Activated T-cell treated with anti-CD3 and anti-CD28 coated beads for 1 hour (primary cell): ENCODE measurements around the gene NLRX1.
A peak's percentile ranks its signal among the peaks of the same experiment; 100 is the strongest.
"Not testable (repeated sequence)": the region's sequence is repeated elsewhere in the genome, so short reads cannot be mapped to it uniquely, and the experiment has no call there.

ENCODE experiments used
- DNase-seq: peaks from one replicate; pipeline ENCODE4 v3.0.0-alpha.2; 2020; ENCODE audit warnings: low read depth

The NLRX1 gene

DNA sequence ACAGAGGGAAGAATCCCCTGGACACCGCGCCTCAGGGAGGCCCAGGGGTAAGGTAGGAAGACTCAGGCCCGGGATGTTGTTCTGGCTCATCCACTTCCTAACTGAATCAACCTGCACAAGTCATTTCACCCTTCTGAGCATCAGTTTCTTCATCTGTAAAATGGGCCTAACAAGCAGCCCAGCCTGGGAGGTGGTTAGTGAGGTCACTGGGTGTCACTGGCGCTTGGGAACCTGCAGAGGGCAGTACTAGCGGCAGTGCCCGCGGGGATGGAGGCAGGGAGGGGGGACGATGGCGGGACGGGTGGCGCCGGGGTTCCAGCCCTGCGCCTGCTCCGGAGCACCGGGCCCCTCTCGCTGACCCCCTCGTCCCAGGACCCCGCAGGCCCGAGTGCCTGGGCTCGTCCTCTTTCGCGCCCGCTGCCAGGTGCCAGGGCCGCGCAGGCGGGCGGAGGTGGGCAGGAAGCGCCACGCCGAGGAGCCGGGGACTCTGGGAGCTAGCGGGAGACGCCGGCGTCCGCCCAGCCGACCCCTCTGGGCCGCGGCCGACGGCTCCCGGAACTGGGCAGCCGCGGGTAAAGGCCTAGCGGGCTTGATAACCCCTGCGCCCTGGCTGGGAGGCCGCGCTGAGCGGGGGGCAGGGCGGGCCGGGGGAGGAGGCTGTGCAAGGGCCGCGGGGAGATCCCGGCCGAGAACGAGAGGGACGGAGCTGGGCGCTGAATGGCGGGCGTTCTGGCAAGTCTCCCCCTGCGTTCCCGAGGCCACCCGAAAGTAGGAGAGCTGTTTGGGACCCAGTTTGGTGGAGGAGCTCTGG, at the start of gene NLRX1:
Gene NLRX1, plus strand, starts transcription at position 255 of the 811 bp plus-strand sequence. CDS start 2,679 bp downstream, outside the sequence.
- DNase-seq = peak; percentile 75

DNA sequence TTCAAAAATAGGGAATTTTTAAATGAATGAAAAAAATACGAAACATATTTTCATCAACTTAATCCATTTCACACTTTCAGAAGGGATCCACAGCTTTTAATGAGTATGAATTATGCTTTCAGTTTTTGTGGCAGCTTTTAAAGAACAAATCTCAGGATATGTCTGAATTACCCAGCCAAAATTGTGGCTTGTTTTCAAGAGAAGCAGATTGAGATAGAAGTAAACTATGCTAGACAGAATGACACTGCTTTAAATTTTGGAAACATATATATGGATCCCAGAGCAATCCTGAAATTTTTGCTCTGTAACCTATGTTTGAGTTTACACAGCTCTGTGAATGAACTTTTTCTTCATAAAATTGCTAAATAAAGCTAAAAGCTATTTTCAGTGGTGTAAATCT, 49.6 kb upstream of the NLRX1 start:
- no peak for DNase-seq

DNA sequence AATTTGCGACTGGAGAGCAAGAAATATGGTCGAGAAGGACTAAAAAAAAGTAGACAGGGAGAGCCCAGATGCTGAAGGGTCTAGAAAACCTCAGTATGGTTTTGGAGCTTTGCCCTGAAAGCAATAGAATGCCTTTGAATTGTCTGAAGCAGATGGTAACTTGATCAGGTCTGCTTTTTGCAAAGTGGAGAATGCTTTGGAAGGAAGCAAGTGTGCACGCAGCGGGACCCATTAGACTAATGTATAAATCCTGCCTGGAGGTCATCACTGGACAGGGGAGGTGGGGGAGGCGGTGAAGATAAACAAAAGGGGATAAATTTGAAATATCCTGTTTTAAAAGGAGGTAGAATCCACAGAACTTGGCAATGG, 47.9 kb upstream of the NLRX1 start:
- no peak for DNase-seq

GRCh38 chr11:119121008-119121810, 47.3 kb upstream of the NLRX1 start, which contains the start of gene HINFP:
Gene HINFP (plus strand): TSS chr11:119121580. CDS start chr11:119126945, 5,365 bp downstream.
- DNase-seq = peak; percentile 99

GRCh38 chr11:119121811-119122124, 46.8 kb upstream of the NLRX1 start:
- DNase-seq = no peak

DNA sequence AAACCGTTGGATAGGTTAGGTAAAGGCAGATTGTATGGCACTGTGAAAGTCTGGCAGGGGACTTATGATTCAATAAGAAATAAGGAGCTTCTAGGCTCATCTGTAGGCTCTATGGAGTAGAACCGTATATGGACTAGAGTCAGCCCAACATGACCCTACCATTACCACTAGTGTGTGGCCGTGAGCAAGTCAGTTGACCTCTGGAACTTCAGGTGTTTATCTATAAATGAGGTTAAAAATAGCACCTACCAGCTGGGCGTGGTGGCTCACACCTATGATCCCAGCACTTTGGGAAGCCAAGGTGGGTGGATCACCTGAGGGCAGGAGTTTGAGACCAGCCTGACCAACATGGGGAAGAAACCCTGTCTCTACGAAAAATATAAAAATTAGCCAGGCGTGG, 42.7 kb upstream of the NLRX1 start:
- no peak for DNase-seq

DNA sequence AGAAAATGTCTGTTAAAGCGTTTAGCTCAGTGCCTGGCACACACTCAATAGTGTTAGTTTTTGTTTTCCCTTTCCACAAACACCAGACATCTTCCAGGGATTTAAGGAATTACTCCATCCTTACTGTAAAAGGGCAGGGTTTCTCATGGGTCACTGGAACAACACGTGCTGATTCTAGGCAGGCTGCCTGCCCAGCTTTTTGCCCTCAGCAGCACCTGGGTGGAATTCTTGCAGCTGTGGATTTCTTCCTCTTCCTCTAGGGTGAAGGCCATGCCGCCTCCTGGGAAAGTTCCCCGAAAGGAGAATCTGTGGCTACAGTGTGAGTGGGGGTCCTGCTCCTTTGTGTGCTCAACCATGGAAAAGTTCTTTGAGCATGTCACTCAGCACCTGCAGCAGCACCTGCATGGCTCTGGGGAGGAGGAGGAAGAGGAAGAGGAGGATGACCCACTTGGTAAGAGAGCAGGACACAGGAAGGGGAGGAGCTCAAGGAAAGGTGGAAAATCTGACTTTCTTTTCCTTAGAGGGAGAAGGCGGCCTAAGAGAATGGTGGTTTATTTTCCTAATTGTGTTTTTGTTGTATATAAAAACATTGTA, 41.8 kb upstream of the NLRX1 start:
- DNase-seq = no peak

DNA sequence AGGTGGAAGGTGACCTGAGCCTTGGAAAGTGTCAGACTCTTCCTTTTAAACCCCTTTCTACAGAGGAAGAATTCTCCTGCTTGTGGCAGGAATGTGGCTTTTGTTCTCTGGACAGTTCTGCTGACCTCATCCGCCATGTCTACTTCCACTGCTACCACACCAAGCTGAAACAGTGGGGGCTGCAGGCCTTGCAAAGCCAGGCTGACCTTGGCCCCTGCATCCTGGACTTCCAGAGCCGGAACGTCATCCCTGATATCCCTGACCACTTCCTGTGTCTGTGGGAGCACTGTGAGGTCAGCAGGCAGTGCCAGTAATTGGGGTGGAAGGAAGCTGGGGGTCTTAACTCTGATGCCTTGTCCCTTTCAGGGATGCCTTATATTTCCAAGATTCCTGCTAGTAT, 37.9 kb upstream of the NLRX1 start:
- no peak for DNase-seq

DNA sequence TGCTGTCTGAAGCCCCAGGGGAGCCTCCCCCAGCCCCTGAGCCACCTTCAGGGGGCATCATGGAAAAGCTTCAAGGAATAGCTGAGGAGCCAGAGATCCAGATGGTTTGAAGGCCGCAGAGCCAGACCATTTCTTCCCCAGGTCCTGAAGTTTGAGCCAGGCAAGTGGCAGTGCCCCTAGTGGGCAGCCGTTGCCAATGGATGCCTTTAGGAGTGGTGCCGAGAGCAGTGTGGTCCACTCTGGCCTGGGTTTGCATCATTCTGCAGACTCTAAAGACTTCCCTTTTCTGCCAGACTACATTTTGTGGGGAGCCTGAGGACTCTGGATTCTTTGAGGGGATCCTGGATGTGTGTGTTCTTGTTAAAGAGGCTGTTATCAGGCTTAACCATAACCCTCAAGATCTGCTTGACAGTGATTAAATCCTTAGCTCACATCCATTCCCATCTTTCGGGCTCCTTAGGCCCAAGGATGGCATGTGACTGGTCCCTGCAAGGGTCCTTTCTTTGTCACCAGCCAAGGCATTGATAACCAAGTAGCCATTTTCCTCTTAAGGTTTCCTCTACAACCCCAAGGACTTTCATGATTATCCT, 34.0 kb upstream of the NLRX1 start:
- DNase-seq = no peak

DNA sequence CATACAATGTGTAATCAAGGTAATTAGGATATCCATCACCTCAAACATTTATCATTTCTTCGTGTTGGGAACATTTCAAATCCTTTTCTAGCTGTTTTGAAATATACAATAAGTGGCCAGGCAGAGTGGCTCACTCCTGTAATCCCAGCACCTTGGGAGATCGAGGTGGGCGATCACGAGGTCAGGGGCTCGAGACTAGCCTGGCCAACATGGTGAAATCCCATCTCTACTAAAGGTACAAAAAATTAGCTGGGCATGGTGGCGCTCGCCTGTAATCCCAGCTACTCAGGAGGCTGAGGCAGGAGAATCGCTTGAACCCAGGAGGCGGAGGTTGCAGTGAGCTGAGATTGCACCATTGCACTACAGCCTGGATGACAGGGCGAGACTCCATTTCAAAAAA, 29.2 kb upstream of the NLRX1 start:
- DNase-seq = not testable (repeated sequence)

DNA sequence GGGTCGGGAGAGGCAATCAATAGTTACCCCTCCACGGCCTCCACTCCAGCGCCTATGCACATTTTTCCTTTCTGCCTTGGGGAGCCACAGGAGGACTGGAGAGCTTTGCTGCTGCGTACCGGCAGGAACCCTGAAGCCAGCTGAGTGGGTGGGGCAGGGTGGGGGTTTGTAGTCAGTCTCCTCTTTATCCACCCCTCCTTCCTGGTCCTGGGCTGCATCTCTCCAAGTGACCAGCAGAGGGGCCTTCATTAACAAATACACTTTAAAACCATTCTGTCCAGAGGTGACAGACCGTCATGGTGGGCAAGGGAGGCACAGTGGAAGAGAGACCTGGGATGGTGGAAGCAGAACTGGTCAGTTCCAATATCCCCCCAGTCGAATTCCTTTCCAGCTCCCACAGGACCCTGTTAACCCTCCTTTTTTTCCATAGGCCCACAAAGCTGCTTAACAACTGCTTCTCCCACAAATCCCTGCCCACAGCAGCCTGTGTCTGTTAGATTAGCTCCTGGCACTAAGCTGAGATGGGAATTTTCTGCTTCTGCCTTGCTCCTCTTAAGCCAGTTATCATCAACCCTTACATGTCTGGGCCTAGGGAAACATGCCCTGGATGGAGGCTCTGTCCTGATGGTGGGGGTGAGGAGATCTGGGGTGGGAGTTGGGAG, 23.6 kb upstream of the NLRX1 start:
- no peak for DNase-seq

GRCh38 chr11:119145551-119145950, 23.0 kb upstream of the NLRX1 start:
- DNase-seq = no peak

- no peak for DNase-seq
Measured at GRCh38 chr11:119147604-119148333, 20.8 kb upstream of the NLRX1 start.

- no peak for DNase-seq
Measured at GRCh38 chr11:119148720-119149017, 19.9 kb upstream of the NLRX1 start.

- DNase-seq = no peak
Measured at GRCh38 chr11:119149018-119149785, 19.3 kb upstream of the NLRX1 start, which contains the start of gene ABCG4. Gene ABCG4 (plus strand): TSS chr11:119149052. CDS start chr11:119149966, 914 bp downstream.

DNA sequence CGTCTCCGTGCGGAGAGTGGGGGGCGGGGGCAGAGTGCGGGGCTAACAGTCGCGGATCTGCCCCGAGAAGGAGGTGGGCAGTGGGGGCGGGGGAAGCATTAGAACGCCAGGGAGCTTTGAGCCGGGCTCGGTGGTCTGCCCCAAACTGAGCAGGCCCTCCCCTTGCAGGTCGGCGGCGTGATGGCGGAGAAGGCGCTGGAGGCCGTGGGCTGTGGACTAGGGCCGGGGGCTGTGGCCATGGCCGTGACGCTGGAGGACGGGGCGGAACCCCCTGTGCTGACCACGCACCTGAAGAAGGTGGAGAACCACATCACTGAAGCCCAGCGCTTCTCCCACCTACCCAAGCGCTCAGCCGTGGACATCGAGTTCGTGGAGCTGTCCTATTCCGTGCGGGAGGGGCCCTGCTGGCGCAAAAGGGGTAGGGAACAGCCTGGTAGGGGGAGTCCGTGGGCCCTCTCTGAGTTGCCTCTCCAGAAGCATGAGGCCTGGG, 18.7 kb upstream of the NLRX1 start:
- DNase-seq = no peak

GRCh38 chr11:119152043-119152442, 16.5 kb upstream of the NLRX1 start:
- no peak for DNase-seq

DNA sequence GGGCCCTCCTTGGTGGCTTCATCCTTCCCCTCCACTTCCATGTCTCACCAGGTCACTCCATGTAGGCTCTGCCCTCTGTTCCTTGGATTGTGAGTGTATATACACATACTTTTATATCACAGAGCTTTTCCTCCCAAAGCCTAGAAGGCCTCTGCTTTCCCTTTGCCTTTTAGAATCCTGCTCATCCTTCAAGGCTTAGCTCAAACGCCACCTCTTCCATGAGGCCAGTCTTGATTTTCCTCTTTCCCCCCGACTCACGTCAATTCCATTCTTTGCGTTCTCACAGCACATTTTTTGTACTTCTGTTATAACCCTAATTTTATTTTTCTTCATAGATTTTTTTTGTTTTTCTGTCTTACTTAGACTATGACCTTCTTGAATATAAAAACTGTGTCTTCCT, 15.9 kb upstream of the NLRX1 start:
- DNase-seq = no peak

DNA sequence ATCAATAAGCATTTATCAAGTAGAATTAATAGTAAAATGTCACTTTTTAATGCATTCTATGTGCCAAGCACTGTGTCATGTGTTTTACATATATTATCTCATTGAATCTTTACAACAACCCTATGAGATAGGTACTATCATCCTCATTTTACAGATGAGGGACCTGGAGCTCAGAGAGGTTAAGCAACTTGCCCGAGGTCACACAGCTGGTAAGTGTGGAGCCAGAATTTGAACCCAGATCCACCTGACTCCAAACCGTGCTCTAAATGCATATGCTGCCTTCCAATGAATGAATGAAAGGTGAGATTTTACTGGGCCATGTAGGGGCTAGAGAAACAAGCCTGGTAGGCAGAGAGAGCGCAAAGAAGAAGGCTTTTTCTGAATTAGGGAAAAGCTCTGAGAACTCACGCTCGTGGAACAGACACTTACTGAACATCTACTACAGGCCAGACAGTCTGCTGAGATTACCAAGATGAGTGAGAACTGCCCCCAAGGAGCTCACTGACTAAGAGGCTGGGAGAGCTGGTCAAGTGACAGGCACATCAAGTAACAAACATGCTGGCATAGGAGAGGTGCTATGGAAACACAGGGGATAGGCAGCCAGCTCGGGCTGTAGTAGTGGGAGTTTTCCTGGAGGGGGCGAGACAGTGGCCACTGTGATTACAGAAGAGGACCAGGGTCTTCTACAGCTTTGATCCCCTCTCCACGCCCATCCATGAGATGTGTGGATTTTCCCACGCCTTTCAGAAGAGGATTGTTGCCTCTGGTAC, 15.3 kb upstream of the NLRX1 start:
- no peak for DNase-seq

GRCh38 chr11:119154178-119154577, 14.3 kb upstream of the NLRX1 start:
- DNase-seq = no peak
